GM12874 (cell line): ENCODE results near the gene SPAG17.

ENCODE experiments used
- TF ChIP-seq, protein P1 (sequence below): IDR thresholded peaks from 2 replicates; pipeline ENCODE4 v1.5.1; 2011; ENCODE audit warnings: low read depth, mild to moderate bottlenecking, control low read depth, low read length, moderate library complexity; ENCODE audit not compliant: insufficient read depth

The SPAG17 gene

DNA sequence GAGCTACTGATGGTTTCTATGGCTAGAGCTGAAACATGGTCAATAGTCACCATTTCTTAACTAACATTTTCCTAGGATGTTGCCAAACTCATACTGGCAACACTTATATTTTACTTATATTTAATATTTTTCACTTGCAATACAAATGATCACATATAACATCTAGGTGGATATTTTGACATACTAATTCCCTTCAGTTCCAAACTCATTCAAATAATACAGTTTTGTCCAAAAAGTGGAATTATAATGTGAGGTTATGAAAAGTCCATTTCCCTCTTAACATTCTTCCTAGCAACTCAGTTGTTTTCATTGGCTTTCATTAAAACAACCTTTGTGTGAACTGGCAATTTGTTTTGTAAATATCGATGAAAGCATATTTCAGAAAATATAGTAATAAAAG, 16.0 kb downstream of the SPAG17 start:
- TF ChIP-seq, protein P1, sequence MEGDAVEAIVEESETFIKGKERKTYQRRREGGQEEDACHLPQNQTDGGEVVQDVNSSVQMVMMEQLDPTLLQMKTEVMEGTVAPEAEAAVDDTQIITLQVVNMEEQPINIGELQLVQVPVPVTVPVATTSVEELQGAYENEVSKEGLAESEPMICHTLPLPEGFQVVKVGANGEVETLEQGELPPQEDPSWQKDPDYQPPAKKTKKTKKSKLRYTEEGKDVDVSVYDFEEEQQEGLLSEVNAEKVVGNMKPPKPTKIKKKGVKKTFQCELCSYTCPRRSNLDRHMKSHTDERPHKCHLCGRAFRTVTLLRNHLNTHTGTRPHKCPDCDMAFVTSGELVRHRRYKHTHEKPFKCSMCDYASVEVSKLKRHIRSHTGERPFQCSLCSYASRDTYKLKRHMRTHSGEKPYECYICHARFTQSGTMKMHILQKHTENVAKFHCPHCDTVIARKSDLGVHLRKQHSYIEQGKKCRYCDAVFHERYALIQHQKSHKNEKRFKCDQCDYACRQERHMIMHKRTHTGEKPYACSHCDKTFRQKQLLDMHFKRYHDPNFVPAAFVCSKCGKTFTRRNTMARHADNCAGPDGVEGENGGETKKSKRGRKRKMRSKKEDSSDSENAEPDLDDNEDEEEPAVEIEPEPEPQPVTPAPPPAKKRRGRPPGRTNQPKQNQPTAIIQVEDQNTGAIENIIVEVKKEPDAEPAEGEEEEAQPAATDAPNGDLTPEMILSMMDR: no peak

DNA sequence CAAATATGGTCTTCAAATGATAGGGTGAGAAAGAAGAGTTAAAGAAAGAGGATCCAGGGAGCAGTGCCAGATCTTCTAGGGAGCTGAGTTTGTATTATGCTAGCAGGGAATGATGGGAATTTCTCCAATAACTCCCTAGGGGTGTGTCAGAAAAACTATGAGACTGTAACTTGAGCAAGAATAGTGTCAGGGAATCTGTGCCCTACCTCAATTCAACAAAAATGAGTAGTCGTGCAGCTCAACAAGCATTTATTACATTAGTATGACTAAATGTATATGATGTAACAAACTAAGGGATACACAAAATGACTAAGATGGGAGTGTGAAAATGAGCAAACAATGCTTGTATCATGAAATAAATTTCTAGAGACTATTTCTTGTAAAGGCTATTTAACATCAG, 24.2 kb downstream of the SPAG17 start:
- TF ChIP-seq, protein P1: no peak

GRCh38 chr1:118159569-118159968, 25.5 kb downstream of the SPAG17 start:
- TF ChIP-seq, protein P1: no peak

DNA sequence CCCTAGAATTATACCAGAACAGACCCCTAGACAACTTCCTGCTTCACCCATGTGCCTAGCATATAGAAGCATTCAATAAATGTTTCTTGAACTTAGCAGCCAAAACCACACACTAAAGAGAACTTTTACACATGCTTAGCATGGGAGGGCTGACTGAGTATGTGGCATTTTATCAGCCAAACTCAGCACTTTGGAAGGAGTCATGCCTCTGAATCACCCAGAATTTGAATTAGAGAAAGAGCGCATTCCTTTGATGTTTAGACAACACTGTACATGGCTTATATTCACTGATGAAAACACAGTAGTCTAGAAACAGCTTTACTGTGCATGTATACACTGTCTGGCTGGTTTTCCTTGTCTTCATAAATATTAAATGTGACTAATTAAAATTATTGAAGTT, 26.1 kb downstream of the SPAG17 start:
- TF ChIP-seq, protein P1: no peak

GRCh38 chr1:118157506-118157905, 27.5 kb downstream of the SPAG17 start:
- TF ChIP-seq, protein P1: no peak

GRCh38 chr1:118155106-118155505, 29.9 kb downstream of the SPAG17 start:
- TF ChIP-seq, protein P1: no peak

DNA sequence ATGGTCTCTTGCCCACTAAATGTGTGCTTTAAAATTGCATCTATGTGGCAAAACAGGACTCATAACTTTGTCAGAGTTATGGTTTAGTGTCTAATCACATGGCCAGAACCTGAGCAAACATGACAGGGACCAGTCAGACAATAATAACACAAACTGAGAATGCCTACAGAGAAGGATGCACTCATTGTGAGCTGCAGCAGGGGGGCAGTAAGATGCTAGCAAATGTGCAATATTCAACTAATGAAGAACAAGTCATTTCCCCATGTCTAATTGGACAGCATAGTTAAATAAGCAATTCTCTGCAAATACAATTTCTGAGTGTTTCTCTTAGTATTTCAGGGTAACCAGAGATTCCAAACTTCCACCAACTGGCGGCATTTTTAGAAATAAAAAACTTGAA, 30.8 kb downstream of the SPAG17 start:
- TF ChIP-seq, protein P1: no peak
